Endothelial cell of umbilical vein (primary cell): ENCODE measurements around the gene TAS1R2.

Source experiments
- CTCF ChIP-seq, 2 donors: IDR thresholded peaks; 1 replicate in 1 of 2; 2 replicates in 1 of 2; pipeline ENCODE4 v1.5.1; 2011; ENCODE audit warnings: low read length in 2 of 2, mild to moderate bottlenecking in 2 of 2, moderate library complexity in 2 of 2, control low read depth in 1 of 2, inconsistent platforms in 1 of 2, low read depth in 1 of 2; ENCODE audit not compliant: insufficient read depth in 1 of 2; ENCODE audit errors: extremely low read depth in 1 of 2
- EZH2 ChIP-seq: IDR thresholded peaks from 2 replicates; pipeline ENCODE4 v1.6.1; 2012; ENCODE audit warnings: borderline replicate concordance, low read depth, mild to moderate bottlenecking, moderate library complexity, low read length, inconsistent platforms; ENCODE audit not compliant: severe bottlenecking
- FOS ChIP-seq: IDR thresholded peaks from 2 replicates; pipeline ENCODE4 v1.6.1; 2011; ENCODE audit warnings: mild to moderate bottlenecking, low read length, moderate library complexity, borderline replicate concordance; ENCODE audit not compliant: insufficient read depth
- MAX ChIP-seq: IDR thresholded peaks from 2 replicates; pipeline ENCODE4 v1.6.1; 2011; ENCODE audit not compliant: insufficient read depth, insufficient read length
- MYC ChIP-seq: IDR thresholded peaks from one replicate; pipeline ENCODE4 v1.6.1; 2011; ENCODE audit warnings: mild to moderate bottlenecking, low read depth, low read length
- POLR2A ChIP-seq: IDR thresholded peaks from 2 replicates; pipeline ENCODE4 v1.6.1; 2012; ENCODE audit warnings: low read depth, mild to moderate bottlenecking, control low read depth, low read length
- POLR2AphosphoS5 ChIP-seq: IDR thresholded peaks from 2 replicates; pipeline ENCODE4 v1.6.1; 2012; ENCODE audit warnings: low read depth, mild to moderate bottlenecking, control low read depth, low read length, moderate library complexity; ENCODE audit not compliant: insufficient read depth

- TF ChIP-seq EZH2 (no peak), CTCF (IDR thresholded peaks at IDR 0.05; ENCODE audit: extremely low read depth in 1 of 2, insufficient read depth in 1 of 2, low read depth in 1 of 2, low read length in 2 of 2) (no peak), POLR2A (no peak), POLR2AphosphoS5 (no peak), FOS (no peak), MAX (no peak), MYC (no peak)
These were observed 48.7 kb upstream of the TAS1R2 start for GRCh38 chr1:18907917-18908845.
